Gastrocnemius medialis (tissue), 4 donors: ENCODE data around the gene CDH4.

Source experiments
- POLR2A ChIP-seq, 2 donors: fragments of 450-650 bp; IDR thresholded peaks; one replicate each; pipeline ENCODE4 v1.6.1; 2017; ENCODE audit warnings: antibody characterized with exemption in 2 of 2, mild to moderate bottlenecking in 2 of 2, moderate library complexity in 2 of 2
- TF ChIP-seq, protein P1 (sequence below), 5 experiments: fragments of 450-650 bp in 3 of 5; fragments of 200-600 bp in 2 of 5; sonication (generic) in 2 of 5; IDR thresholded peaks in 4 of 5; conservative IDR thresholded peaks in 1 of 5; 1 replicate in 4 of 5; 2 replicates in 1 of 5; pipeline ENCODE4 v1.5.1; 2016 to 2019; ENCODE audit warnings: antibody characterized with exemption in 5 of 5, mild to moderate bottlenecking in 3 of 5, moderate library complexity in 3 of 5

DNA sequence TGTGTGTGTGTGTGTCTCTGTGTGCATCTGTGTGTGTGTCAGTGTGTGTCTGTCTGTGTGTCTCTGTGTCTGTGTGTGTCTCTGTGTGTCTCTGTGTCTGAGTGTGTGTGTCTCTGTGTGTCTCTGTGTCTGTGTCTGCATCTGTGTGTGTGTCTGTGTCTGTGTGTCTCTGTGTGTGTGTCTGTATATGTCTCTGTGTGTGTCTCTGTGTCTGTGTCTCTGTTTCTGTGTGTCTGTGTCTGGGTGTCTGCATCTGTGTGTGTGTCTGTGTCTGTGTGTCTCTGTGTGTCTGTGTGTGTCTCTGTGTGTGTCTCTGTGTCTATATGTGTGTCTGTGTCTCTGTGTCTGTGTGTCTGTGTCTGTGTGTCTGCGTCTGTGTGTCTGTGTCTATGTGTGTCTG is 605.8 kb downstream of the CDH4 start:
- TF ChIP-seq, protein P1, sequence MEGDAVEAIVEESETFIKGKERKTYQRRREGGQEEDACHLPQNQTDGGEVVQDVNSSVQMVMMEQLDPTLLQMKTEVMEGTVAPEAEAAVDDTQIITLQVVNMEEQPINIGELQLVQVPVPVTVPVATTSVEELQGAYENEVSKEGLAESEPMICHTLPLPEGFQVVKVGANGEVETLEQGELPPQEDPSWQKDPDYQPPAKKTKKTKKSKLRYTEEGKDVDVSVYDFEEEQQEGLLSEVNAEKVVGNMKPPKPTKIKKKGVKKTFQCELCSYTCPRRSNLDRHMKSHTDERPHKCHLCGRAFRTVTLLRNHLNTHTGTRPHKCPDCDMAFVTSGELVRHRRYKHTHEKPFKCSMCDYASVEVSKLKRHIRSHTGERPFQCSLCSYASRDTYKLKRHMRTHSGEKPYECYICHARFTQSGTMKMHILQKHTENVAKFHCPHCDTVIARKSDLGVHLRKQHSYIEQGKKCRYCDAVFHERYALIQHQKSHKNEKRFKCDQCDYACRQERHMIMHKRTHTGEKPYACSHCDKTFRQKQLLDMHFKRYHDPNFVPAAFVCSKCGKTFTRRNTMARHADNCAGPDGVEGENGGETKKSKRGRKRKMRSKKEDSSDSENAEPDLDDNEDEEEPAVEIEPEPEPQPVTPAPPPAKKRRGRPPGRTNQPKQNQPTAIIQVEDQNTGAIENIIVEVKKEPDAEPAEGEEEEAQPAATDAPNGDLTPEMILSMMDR (IDR thresholded peaks at IDR 0.05 in 4 of 5, conservative IDR thresholded peaks at IDR 0.05 in 1 of 5) = no peak
- TF ChIP-seq POLR2A (IDR thresholded peaks at IDR 0.05) = no peak
